OCI-LY3 (cell line): ENCODE measurements around the gene SLIT1.

Experiments used
- H2AFZ ChIP-seq: fragments of 200-600, 300-600 bp; shearing (Covaris generic); 2 replicates; pipeline ENCODE4 v1.6.0; 2014; ENCODE audit warnings: antibody characterized with exemption, low read depth, low read length
- H3K27ac ChIP-seq: fragments of 200-600, 300-600 bp; sonication (generic); 2 replicates; pipeline ENCODE4 v1.5.1; 2014; ENCODE audit warnings: mild to moderate bottlenecking, low read length, moderate library complexity, mixed read lengths
- H3K27me3 ChIP-seq: fragments of 200-600, 300-600 bp; sonication (generic); 2 replicates; pipeline ENCODE4 v1.6.1; 2014; ENCODE audit warnings: low read depth, low read length, mixed read lengths
- H3K36me3 ChIP-seq: fragments of 200-600, 300-600 bp; sonication (generic); replicated peaks from 2 replicates; pipeline ENCODE3; 2014; ENCODE audit warnings: low read depth, low read length, mixed read lengths
- H3K4me1 ChIP-seq: fragments of 300-600, 200-600 bp; sonication (generic); 2 replicates; pipeline ENCODE4 v1.6.1; 2014; ENCODE audit warnings: low read length, mixed read lengths
- H3K4me2 ChIP-seq: fragments of 200-600, 300-600 bp; sonication (generic); 2 replicates; pipeline ENCODE4 v1.6.1; 2014; ENCODE audit warnings: low read length, mixed read lengths
- H3K4me3 ChIP-seq: fragments of 300-600, 200-600 bp; sonication (generic); 2 replicates; pipeline ENCODE4 v1.5.1; 2014; ENCODE audit warnings: antibody characterized with exemption, mild to moderate bottlenecking, low read length, moderate library complexity
- H3K79me2 ChIP-seq: fragments of 300-600, 200-600 bp; shearing (Covaris generic); 2 replicates; pipeline ENCODE4 v1.6.1; 2014; ENCODE audit warnings: mild to moderate bottlenecking, low read length, mixed read lengths
- H3K9ac ChIP-seq: fragments of 300-600, 200-600 bp; shearing (Covaris generic); 2 replicates; pipeline ENCODE4 v1.6.0; 2014; ENCODE audit warnings: mild to moderate bottlenecking, low read length, moderate library complexity
- H3K9me3 ChIP-seq: fragments of 200-600, 300-600 bp; shearing (Covaris generic); 2 replicates; pipeline ENCODE4 v1.6.1; 2014; ENCODE audit warnings: low read length, mixed read lengths; ENCODE audit not compliant: insufficient read depth
- H4K20me1 ChIP-seq: fragments of 200-600, 300-600 bp; sonication (generic); 2 replicates; pipeline ENCODE4 v1.6.1; 2016; ENCODE audit warnings: low read length, mixed read lengths; ENCODE audit not compliant: insufficient read depth
- EZH2phosphoT487 ChIP-seq: fragments of 200-600 bp; shearing (Covaris generic); IDR thresholded peaks from 2 replicates; pipeline ENCODE4 v1.6.1; 2018; ENCODE audit warnings: antibody characterized with exemption, mixed run types, low read depth
- TF ChIP-seq, protein P1 (sequence below): fragments of 200-600, 300-600 bp; sonication (generic); IDR thresholded peaks from 2 replicates; pipeline ENCODE4 v1.5.1; 2014; ENCODE audit warnings: antibody characterized with exemption, low read length, low read depth

The SLIT1 gene

DNA sequence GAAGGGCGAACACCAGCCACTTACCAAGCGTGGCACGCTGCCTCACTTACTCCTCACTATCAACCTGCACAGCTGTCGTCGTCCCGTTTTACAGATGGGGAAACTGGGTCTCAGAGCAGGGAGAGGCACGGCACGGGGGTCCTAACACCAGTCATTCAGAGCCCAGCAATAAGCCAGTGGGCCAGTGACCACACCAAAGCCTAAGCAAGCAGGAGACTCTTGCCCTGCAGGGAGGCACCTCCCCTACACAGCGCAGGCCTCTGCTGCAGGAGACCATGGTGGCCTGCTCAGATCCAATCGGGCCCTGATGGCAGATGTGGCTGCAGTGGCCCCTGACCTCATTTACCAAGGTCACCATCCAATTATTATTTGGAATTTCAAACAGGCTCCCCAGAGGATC lies 4.8 kb downstream of the SLIT1 start:
- no peaks in the 10 kb centered on the region for H3K79me2 ChIP-seq
- H3K4me2 ChIP-seq: no peak overlapping the region
- peaks cover 2% of the 10 kb centered on the region; the same call in 1 of the 2 replicates for H3K4me1 ChIP-seq
- H3K27me3 ChIP-seq: peaks cover 5% of the 10 kb centered on the region; the same call in 1 of the 2 replicates
- TF ChIP-seq, protein P1, sequence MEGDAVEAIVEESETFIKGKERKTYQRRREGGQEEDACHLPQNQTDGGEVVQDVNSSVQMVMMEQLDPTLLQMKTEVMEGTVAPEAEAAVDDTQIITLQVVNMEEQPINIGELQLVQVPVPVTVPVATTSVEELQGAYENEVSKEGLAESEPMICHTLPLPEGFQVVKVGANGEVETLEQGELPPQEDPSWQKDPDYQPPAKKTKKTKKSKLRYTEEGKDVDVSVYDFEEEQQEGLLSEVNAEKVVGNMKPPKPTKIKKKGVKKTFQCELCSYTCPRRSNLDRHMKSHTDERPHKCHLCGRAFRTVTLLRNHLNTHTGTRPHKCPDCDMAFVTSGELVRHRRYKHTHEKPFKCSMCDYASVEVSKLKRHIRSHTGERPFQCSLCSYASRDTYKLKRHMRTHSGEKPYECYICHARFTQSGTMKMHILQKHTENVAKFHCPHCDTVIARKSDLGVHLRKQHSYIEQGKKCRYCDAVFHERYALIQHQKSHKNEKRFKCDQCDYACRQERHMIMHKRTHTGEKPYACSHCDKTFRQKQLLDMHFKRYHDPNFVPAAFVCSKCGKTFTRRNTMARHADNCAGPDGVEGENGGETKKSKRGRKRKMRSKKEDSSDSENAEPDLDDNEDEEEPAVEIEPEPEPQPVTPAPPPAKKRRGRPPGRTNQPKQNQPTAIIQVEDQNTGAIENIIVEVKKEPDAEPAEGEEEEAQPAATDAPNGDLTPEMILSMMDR: no peak
- no peak for TF ChIP-seq EZH2phosphoT487
- no peaks in the 10 kb centered on the region for H3K36me3 ChIP-seq
- H3K4me3 ChIP-seq: no peak overlapping the region
- no peaks in the 10 kb centered on the region for H3K9me3 ChIP-seq
- H2AFZ ChIP-seq: no peak overlapping the region
- no peak overlapping the region for H3K27ac ChIP-seq
- no peaks in the 10 kb centered on the region for H4K20me1 ChIP-seq
- H3K9ac ChIP-seq: no peak overlapping the region

DNA sequence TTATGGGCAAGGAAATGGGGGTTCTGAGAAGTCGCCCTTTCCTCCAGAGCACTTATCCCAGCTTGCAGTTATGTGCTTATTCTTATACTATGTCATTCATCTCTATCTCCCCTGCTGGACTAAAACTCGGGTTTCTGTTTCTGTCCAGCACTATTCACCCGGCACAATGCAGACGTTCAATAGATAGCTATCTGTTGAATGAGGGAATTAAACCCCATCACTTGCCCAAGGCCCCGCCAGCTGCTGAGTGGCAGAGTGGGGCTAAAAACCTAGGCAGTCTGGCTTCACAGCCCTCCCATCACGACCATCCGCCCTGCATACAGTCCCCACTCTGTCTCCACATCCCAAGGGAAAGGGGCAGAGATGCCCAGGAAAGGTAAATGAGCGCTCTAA lies 5.4 kb downstream of the SLIT1 start:
- no peaks in the 10 kb centered on the region for H3K9me3 ChIP-seq
- no peak overlapping the region for H3K27ac ChIP-seq
- H2AFZ ChIP-seq: no peak overlapping the region
- H4K20me1 ChIP-seq: no peaks in the 10 kb centered on the region
- peaks cover 5% of the 10 kb centered on the region; the same call in 1 of the 2 replicates for H3K27me3 ChIP-seq
- H3K4me1 ChIP-seq: peaks cover 6% of the 10 kb centered on the region
- TF ChIP-seq, protein P1: no peak
- no peak for TF ChIP-seq EZH2phosphoT487
- no peak overlapping the region for H3K9ac ChIP-seq
- no peaks in the 10 kb centered on the region for H3K36me3 ChIP-seq
- H3K79me2 ChIP-seq: no peaks in the 10 kb centered on the region
- no peak overlapping the region for H3K4me3 ChIP-seq
- no peak overlapping the region for H3K4me2 ChIP-seq

DNA sequence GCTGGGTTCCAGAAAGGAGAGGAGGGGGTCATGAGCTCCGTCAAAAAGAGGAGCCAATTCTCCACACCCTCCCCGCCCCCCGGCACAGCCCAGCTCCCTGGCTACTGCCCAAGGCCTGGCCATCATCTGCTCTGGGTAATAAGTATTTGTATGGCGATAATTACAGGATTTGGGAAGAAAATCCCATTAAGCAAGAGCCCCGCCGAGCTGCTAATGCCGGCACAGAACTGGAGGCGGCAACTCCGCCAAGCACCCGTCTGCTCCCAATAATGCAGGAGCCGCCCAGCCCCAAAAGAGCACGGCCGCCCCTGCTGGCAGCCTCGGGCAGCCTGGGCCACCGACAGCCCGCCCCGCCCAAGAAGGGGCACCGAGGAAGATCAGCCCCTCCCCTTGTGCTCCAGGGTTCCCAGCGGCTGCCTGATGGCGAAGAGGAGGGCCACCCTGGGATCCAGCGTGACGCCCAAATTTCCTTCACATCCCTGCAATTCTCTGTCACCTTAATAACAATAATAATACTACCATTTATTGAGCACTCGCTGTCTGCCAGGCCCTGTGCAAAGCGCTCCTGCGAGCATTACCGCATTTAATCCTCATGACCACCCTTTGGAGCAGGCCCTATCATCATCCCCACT lies 5.9 kb downstream of the SLIT1 start:
- H3K9ac ChIP-seq: no peak overlapping the region
- H3K4me1 ChIP-seq: peaks cover 10% of the 10 kb centered on the region
- no peak overlapping the region for H3K27ac ChIP-seq
- no peak overlapping the region for H2AFZ ChIP-seq
- no peaks in the 10 kb centered on the region for H3K79me2 ChIP-seq
- H3K4me3 ChIP-seq: no peak overlapping the region
- peaks cover 5% of the 10 kb centered on the region; the same call in 1 of the 2 replicates for H3K27me3 ChIP-seq
- TF ChIP-seq EZH2phosphoT487: no peak
- TF ChIP-seq, protein P1: no peak
- no peaks in the 10 kb centered on the region for H4K20me1 ChIP-seq
- H3K36me3 ChIP-seq: no peaks in the 10 kb centered on the region
- H3K4me2 ChIP-seq: no peak overlapping the region
- H3K9me3 ChIP-seq: no peaks in the 10 kb centered on the region

DNA sequence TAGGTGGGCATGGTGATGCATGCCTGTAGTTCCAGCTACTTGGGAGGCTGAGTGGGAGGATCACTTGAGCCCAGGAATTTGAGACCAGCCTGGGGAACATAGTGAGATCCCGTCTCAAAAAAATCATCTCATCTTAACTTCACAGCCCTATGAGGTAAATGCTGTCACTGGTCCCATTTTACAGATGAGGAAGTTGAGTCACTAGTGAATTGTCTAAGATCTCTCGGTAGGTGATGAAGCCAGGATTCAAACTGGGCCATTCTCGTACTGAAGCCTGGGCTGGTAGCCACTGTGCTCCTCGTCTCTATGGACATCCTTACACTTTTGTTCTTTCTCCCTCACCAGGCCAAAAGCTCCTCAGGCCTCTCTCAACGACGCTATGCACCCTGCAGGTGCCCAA lies 6.4 kb downstream of the SLIT1 start:
- no peaks in the 10 kb centered on the region for H3K79me2 ChIP-seq
- peaks cover 10% of the 10 kb centered on the region for H3K4me1 ChIP-seq
- TF ChIP-seq, protein P1: no peak
- no peak for TF ChIP-seq EZH2phosphoT487
- H3K27ac ChIP-seq: no peak overlapping the region
- no peaks in the 10 kb centered on the region for H3K9me3 ChIP-seq
- H2AFZ ChIP-seq: no peak overlapping the region
- H4K20me1 ChIP-seq: no peaks in the 10 kb centered on the region
- H3K9ac ChIP-seq: no peak overlapping the region
- no peak overlapping the region for H3K4me3 ChIP-seq
- H3K4me2 ChIP-seq: no peak overlapping the region
- H3K36me3 ChIP-seq: no peaks in the 10 kb centered on the region
- H3K27me3 ChIP-seq: peaks cover 5% of the 10 kb centered on the region; the same call in 1 of the 2 replicates
